SU-DHL-6 (cell line): Measurements from ENCODE around the gene DNAJC18.

Experiments
- H2AFZ ChIP-seq: fragments of 200-600 bp; sonication (generic); 2 replicates; pipeline ENCODE4 v1.6.1; 2014; ENCODE audit warnings: low read depth, mild to moderate bottlenecking, moderate library complexity, mixed read lengths, antibody characterized with exemption, low read length; ENCODE audit not compliant: severe bottlenecking
- H3F3A ChIP-seq: fragments of 200-600 bp; shearing (Covaris generic); 2 replicates; pipeline ENCODE4 v1.6.0; 2016; ENCODE audit warnings: antibody characterized with exemption, mild to moderate bottlenecking; ENCODE audit not compliant: insufficient read depth
- H3K27ac ChIP-seq: fragments of 200-600 bp; sonication (generic); 2 replicates; pipeline ENCODE4 v1.5.1; 2016; ENCODE audit warnings: low read depth, mild to moderate bottlenecking, low read length, moderate library complexity, mixed read lengths
- H3K27me3 ChIP-seq: fragments of 200-600 bp; sonication (generic), shearing (Covaris generic); 2 replicates; pipeline ENCODE4 v1.6.0; 2014; ENCODE audit warnings: mild to moderate bottlenecking, low read length
- H3K36me3 ChIP-seq: fragments of 200-600 bp; sonication (generic); 2 replicates; pipeline ENCODE4 v1.6.1; 2014; ENCODE audit warnings: mild to moderate bottlenecking, low read length, mixed read lengths
- H3K4me2 ChIP-seq: fragments of 300-600, 200-600 bp; shearing (Covaris generic), sonication (generic); 2 replicates; pipeline ENCODE4 v1.6.0; 2014; ENCODE audit warnings: low read length, low read depth, mild to moderate bottlenecking; ENCODE audit not compliant: poor library complexity, severe bottlenecking
- H3K4me3 ChIP-seq: fragments of 200-600 bp; sonication (generic); 2 replicates; pipeline ENCODE4 v1.5.1; 2014; ENCODE audit warnings: antibody characterized with exemption, low read length, mild to moderate bottlenecking, mixed read lengths; ENCODE audit not compliant: insufficient read depth, poor library complexity, severe bottlenecking
- H3K79me2 ChIP-seq: fragments of 200-600 bp; sonication (generic); 2 replicates; pipeline ENCODE4 v1.6.1; 2014; ENCODE audit warnings: mild to moderate bottlenecking, low read length, moderate library complexity; ENCODE audit not compliant: insufficient read depth
- H3K9ac ChIP-seq: fragments of 200-600 bp; sonication (generic); 2 replicates; pipeline ENCODE4 v1.7.0; 2014; ENCODE audit warnings: mild to moderate bottlenecking, low read length
- H3K9me2 ChIP-seq: fragments of 200-600 bp; sonication (generic); replicated peaks from 2 replicates; pipeline ENCODE4 v1.6.1; 2014; ENCODE audit warnings: low read length; ENCODE audit not compliant: insufficient read depth
- H3K9me3 ChIP-seq: fragments of 200-600 bp; sonication (generic); 2 replicates; pipeline ENCODE4 v1.6.1; 2014; ENCODE audit warnings: low read length, mixed read lengths; ENCODE audit not compliant: insufficient read depth
- H4K20me1 ChIP-seq: fragments of 200-600 bp; sonication (generic); 2 replicates; pipeline ENCODE4 v1.6.1; 2014; ENCODE audit warnings: low read depth, mild to moderate bottlenecking, antibody characterized with exemption, low read length, moderate library complexity, mixed read lengths
- CTCF ChIP-seq: fragments of 200-600 bp; sonication (generic); IDR thresholded peaks from one replicate; pipeline ENCODE4 v1.5.1; 2017; ENCODE audit warnings: antibody characterized with exemption, mild to moderate bottlenecking, low read length, moderate library complexity; ENCODE audit not compliant: insufficient read depth, poor library complexity, severe bottlenecking
- EZH2phosphoT487 ChIP-seq: fragments of 200-600 bp; sonication (generic), shearing (Covaris generic); conservative IDR thresholded peaks from 2 replicates; pipeline ENCODE4 v1.6.1; 2018; ENCODE audit warnings: mild to moderate bottlenecking, antibody characterized with exemption, low read length, moderate library complexity, mixed read lengths

DNAJC18 gene

GRCh38 chr5:139371482-139372435 lies 67.6 kb downstream of the DNAJC18 start:
- Histone ChIP-seq H3K27ac (no peak overlapping the region), H3K36me3 (no peaks in the 10 kb centered on the region), H2AFZ (no peak overlapping the region)

GRCh38 chr5:139369181-139369580 lies 70.1 kb downstream of the DNAJC18 start:
- no peak overlapping the region for H2AFZ ChIP-seq
- H3K27me3 ChIP-seq: no peaks in the 10 kb centered on the region
- H3K4me3 ChIP-seq: no peak overlapping the region
- peaks cover 4% of the 10 kb centered on the region; the same call in 1 of the 2 replicates for H3K36me3 ChIP-seq
- H3K9ac ChIP-seq: no peak overlapping the region
- H3K79me2 ChIP-seq: no peaks in the 10 kb centered on the region
- H3K9me3 ChIP-seq: no peaks in the 10 kb centered on the region
- 0 out of 2 replicates have a peak, but pooled peaks cover 9% of the 10 kb centered on the region for H3F3A ChIP-seq
- H3K27ac ChIP-seq: no peak overlapping the region
- H3K4me2 ChIP-seq: no peak overlapping the region
- TF ChIP-seq EZH2phosphoT487 (no peak), CTCF (no peak)
- no peaks in the 10 kb centered on the region for H4K20me1 ChIP-seq
- H3K9me2 ChIP-seq: no peaks in the 10 kb centered on the region

More at GRCh38 chr5:139371482-139372435, 67.6 kb downstream of the DNAJC18 start:
- Histone ChIP-seq H3F3A (0 out of 2 replicates have a peak, but pooled peaks cover 5% of the 10 kb centered on the region), H3K9me2 (no peaks in the 10 kb centered on the region), H3K79me2 (no peaks in the 10 kb centered on the region), H3K9me3 (no peaks in the 10 kb centered on the region), H3K4me2 (no peak overlapping the region), H4K20me1 (no peaks in the 10 kb centered on the region), H3K4me3 (no peak overlapping the region), H3K9ac (no peak overlapping the region), H3K27me3 (no peaks in the 10 kb centered on the region)
- TF ChIP-seq EZH2phosphoT487 (no peak), CTCF (no peak)

- Histone ChIP-seq H3K9me2 (no peaks in the 10 kb centered on the region), H3K36me3 (peaks cover 8% of the 10 kb centered on the region; the same call in 1 of the 2 replicates), H3F3A (0 out of 2 replicates have a peak, but pooled peaks cover 12% of the 10 kb centered on the region), H3K4me3 (no peak overlapping the region), H2AFZ (no peak overlapping the region), H3K27ac (no peak overlapping the region), H4K20me1 (no peaks in the 10 kb centered on the region), H3K27me3 (no peaks in the 10 kb centered on the region), H3K9me3 (no peaks in the 10 kb centered on the region), H3K9ac (no peak overlapping the region), H3K4me2 (no peak overlapping the region), H3K79me2 (no peaks in the 10 kb centered on the region)
- TF ChIP-seq EZH2phosphoT487 (no peak), CTCF (no peak)
Measured at GRCh38 chr5:139368613-139369012, 70.7 kb downstream of the DNAJC18 start.
